ENCODE measurements around the gene TRIO.

Gene TRIO

DNA sequence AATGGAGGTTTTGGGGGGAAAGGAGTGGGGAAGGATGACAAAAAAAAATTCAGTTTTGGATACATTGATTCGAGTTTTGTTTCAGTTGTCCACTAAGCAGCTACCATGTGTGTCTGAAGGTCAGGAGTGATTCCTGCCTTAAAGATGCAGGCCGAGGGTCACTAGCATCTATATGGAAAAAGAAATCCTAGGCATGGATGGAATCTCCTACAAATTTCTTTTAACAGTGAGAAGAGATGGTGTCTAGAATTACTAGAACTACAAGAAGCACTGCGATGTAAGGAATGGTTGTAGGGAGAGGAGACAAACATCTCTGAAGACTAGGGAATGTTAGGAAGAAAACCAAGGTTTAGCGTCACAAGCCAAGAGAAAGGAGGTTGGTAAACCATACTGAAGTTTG, 19.6 kb upstream of the TRIO start:
- DNase-seq (ENCODE audit: low read depth): no peak

DNA sequence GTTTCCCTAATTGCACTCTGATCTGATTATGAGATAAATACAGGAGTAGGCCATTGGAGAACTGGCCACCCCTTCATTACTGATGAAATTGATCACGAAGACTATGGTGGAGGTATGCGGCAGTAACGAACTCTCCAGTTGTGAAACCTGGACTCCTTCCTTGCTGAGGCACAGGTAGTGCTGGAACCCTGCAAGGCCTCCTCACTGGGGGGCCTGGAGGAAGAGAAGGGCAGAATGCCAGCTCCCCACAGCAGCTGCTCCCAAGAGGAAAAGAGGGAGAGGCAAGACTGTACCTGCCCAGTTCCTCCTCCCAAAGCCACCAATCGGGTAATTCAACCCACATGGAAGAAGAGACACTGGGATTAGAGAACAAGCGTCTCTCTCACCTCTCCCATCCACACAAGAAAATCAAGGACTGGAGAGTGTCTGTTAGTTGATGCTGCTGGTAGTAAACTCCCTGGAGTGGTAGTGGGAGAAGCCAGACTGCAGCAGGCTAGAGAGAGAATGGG, 19.1 kb upstream of the TRIO start:
- DNase-seq (ENCODE audit: low read depth): no peak

DNA sequence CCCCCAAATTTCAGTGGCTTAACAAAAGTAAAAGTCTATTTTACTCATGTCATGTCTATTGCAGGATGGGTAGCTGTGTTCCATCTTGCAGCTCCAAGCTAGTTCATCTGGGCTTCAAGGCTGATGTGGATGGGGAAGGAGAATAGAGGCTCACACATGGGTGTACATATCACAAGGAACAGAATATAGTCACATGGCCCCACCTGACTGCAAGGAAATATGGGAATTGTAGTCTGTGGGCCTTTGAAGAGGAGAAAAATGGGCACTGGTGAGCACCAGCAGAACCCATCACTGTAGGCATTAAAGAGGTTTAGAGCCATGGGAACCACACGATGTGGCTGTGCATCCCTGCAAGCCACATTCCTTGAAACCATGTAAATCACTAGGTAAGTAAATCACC, 17.9 kb upstream of the TRIO start:
- no peak for DNase-seq (ENCODE audit: low read depth)

DNA sequence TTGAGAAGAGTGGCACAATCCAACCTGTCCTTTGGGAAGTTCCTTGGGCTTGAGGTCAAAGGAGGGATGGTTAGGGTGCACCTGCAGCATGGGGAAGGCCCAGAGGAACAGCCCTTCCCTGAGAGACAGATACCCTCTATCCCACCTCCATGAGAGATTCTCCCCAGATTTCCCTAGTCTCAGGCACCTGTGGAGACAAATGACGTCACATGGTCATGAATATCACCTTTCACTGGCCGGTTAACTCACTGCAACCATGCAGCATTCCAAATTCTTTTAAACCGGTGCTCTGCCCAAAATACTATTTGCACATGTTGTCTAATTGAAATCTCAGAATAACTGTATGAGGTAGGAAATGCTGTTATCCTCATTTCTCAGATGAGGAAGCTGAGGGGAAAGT, 15.6 kb upstream of the TRIO start:
- DNase-seq (ENCODE audit: low read depth): no peak

DNA sequence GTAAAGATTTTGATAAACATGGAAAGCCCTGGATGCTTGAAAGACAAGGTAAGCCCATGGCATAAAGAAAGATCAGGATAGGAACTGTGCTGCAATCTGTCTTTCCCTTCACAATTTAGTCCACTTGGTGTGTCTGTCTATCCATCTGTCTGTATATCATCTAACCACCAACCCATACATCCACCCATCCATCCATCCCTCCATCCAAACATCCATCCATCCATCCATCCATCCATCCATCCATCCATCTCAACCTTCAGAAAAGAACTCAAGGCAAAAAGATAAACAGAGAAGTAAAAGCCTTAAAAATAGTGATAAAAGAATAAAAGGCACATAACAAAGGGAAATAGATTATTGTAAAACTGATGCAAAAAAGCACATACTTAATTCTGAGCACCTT, 15.1 kb upstream of the TRIO start:
- no peak for DNase-seq (ENCODE audit: low read depth)

DNA sequence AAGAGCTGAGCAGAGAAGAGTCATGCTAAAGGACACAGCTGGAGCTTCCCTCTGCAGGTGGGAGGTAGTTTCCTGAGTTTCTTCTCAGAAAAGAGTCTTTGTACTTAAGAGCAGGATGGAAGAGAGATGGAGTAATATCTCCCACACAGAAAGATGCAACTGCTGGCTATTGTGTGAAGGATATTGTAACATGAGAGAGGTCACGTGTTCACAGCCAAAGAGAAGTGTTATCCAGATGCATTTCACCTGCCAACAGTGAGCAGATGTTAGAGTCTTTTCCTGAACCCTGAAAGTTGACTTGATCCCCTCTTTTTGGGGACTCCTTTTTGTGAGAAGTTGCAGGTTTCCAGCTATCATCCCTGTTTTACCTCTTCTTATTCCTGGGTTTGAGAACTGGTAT, 14.0 kb upstream of the TRIO start:
- no peak for DNase-seq (ENCODE audit: low read depth)

DNA sequence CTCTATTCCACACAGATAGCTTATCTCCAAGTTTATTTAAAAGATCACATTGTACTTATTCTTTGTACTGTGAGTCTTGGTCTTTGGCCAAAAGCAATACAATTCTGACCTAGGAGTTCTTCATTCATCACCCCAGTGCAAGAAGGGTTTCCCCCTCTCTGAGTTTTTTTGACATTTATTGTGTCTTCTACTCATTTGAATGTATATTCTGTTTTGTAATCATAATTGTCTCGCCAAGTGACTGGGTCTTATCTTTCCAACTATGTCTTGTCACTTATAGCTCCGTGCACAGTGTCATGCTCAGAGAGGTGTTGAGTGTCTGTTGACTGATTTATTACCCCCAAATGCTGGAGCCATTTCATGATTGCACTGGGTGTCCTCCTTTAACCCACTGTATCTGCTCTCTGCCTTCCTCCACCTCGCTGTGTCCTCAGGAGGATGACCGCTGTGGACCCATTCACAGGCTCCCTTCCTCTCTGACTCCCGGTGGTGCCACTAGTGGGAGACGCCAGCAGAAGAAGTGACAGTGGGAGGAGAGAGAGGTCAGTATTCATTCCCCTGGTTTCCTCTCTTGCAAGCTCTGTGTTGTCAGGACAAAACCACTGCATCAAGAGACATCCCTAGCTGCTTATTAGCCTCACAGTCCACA, 11.2 kb upstream of the TRIO start:
- no peak for DNase-seq (ENCODE audit: low read depth)

DNA sequence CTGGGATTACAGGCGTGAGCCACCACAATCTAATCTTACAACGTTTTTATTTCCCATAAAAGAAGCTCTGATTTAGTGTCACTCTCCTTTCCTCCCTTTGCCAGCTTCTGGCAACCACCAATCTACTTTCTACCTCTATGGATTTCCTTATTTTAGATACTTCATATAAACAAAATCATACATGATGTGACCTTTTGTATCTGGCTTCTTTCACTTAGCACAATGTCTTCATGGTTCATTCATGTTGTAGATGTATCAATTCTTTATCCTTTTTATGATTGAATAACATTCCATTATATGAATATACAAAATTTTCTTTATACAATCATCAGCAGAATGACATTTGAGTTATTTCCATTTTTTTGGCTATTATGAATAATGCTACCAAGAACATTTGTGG, 9.7 kb upstream of the TRIO start:
- no peak for DNase-seq (ENCODE audit: low read depth)

DNA sequence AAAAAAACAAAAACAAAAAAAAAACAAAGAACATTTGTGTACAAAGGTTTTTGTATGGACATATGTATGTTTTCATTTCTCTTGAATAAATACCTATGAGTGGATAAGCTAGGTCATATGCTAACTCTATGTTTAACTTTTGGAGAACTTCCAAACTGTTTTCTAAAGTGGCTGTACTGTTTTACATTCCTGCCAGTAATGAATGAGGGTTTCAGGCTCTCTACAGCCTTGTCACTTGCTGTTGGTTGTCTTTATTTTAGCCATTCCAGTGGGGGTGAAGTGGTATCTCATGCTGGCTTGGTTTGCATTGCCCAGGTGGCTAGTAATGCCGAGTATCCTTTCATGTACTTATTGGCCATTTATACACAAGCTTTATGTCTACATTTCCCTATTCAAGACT, 9.1 kb upstream of the TRIO start:
- DNase-seq (ENCODE audit: low read depth): no peak

DNA sequence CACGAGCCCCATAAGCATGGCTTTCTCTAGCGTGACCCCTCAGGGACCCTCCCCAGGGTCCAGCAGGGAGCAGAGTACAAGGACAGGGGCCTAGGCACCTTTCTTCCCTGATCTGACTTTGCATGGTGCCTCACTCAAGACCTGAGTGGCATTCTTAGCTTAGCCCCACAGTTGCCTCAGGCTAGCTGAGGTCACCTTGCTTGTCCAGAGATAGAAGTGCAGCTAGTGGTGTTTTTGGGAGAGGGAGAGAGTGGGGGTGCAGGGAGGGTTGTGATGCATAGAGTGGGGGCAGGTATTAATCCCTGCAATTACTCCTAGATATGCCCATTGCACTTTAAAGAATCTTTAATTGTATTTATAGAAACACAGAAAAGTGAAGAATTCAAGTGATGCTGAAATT, 8.4 kb upstream of the TRIO start:
- no peak for DNase-seq (ENCODE audit: low read depth)

DNA sequence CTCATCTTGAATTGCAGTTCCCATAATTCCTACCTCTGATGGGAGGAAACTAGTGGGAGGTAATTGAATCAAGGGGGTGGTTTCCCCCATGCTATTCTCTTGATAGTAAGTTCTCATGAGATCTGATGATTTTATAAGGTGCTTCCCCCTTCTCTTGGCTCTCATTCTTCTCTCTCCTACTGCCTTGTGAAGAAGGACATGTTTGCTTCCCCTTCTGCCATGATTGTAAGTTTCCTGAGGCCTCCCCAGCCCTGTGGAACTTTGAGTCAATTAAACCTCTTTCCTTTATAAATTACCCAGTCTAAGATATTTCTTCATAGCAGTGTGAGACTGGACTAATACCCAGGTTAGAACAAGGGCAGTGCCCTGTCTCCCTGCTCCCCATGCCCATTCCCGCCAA, 7.5 kb upstream of the TRIO start:
- DNase-seq (ENCODE audit: low read depth): no peak

DNA sequence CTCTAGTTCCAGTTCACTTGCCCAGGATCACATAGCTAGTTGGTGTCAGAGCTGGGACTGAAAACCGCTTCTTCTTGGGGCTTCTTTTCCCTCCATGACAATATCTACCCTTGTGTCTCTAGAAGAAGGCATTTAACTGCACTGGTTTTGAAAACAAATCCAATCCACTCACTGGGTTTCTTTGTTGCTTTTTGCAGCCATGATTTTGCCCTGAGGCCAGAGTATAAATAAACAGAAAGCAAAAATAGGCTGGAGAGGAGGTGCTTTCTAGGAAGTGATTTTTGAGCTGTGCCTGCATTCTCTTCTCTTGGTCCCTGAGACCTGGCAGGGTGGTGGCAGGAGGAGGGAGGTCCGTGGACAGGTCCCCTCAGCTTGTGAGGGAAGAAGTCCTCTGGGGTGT, 6.9 kb upstream of the TRIO start:
- DNase-seq (ENCODE audit: low read depth): no peak

DNA sequence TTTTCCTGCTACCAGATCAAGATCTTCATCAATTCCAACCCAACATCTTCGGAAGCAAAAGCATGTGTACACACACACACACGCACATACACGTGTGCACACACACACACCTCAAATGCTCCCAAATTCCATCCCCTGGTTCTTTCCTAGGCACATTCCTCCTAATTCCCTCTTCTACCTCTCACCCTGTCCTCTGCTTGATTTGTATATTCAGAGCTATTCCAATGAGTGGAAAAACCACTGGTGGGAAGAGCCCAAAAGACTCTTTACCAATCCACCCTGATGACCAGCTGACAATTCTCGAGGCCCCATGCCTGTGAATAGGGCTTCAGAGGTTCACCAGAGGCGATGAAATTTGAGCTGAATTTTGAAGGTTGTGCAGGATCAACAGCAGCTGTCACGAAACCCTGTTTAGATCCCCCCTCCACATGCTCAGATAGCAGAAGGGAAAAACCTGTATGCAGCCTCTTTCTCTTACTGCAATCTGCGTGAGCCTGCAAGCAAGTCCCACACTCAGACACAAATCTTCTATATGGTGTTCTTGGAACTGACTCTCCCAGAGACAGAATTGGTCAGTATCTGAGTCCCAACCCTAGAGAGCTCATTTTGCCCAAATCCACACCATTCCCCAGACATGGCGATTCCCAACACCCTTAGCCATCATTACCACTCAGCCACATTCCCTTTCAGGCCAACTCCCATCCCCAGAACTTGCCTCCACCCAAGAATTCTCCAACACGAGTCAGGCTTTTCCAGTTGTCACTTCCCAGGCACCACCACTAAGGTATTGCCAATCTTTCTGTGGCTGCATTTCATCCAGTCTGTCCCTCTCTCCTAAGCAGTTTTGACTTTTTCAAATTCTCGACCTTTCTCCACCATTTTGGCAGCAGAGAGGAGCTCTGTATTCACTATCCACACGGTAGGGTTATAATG, 4.3 kb upstream of the TRIO start:
- DNase-seq (ENCODE audit: low read depth): no peak

DNA sequence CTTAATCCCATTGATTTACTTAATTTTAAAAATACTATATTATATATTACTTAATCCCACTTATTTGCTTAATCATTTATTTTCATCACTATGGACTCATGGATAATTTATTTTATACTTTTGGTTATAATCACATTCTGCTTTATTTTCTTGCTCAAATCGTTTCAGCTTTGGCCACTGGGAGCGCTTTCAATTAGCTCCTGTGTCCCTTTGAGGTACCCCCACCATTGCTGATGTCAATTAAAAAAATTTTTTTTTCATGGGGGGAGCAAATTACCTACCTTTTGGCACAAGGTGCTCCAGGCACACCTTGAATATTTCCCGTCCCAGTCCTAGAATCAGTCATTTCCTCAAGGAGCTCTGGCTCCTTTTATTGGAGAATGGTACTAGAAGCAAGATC, 1.4 kb upstream of the TRIO start:
- DNase-seq (ENCODE audit: low read depth): no peak

DNA sequence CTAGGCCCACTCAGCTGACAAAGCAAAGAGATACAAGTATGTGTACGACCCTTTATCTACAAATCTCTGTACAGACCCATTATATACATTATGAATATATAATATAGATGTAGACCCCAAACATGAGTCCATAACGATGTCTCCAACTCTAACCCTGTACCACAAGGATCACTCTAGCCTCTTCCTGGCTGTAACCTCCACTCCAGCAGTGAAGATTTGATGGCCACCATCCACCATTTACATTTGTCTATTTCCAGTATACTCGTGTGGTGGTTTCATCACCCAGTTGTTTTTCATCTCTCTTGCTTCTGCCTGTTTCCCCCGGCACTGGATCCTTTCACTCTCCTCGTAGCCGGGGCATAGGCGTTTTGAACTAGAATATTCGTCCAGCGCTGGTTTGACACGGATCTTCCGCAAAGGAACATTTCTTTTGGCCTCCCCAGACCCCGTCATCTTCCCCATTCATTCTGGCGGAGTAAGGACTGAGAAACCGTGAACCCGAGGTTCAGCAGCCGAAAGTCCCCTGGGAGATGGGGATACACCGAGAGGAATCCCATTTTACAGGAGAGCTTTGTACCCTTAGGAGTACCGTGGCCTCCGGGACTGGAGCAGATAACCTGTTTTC, 828 bp upstream of the TRIO start:
- no peak for DNase-seq (ENCODE audit: low read depth)

DNA sequence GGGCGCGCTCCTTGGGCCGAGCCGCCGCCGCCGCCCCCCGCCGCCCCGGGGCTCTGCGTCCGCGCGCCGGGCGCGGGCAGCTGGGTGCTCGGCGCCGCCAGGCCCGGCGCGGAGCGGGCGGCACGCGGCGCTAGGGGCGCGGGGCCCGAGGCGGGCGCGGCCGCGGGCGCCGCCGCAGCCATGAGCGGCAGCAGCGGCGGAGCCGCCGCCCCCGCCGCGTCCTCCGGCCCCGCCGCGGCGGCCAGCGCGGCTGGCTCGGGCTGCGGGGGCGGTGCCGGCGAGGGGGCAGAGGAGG, 351 bp downstream of the TRIO start:
- no peak for DNase-seq (ENCODE audit: low read depth)

DNA sequence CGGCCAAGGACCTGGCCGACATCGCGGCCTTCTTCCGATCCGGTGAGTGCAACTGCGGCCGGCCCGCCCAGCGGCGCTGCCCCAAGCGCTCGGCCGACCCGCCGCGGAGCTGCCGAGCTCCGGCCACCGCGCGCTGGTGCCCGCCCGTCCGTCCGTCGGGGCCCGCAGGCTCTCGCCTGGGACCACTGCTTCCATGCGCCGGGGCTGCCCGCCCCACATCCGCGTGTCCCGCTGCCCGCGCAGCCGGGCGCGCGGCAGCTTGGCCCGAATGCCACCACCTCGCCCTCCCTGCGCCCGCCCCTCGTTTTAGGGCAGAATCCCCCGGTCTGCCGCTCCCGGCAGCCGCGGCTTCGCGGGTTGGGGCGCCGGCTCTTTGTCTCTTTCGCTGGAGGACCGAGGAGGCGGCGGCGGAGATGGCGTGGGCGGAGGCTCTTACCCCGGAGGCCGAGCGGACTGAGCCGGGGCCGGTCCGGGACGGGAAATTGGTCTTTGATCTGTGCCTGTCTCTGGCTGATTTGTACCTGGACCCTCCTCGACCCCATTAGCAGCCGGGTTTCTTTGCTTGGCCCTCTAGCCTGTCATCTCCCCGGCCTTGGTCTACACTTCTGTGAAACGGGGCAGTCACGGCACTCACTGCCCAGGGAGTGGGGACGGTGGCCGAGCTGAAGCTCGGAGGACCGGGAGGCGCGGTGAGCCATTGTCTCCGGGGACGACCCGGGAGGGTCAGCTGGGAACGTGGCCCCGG, 871 bp downstream of the TRIO start:
- peak; percentile 22 for DNase-seq (ENCODE audit: low read depth)

DNA sequence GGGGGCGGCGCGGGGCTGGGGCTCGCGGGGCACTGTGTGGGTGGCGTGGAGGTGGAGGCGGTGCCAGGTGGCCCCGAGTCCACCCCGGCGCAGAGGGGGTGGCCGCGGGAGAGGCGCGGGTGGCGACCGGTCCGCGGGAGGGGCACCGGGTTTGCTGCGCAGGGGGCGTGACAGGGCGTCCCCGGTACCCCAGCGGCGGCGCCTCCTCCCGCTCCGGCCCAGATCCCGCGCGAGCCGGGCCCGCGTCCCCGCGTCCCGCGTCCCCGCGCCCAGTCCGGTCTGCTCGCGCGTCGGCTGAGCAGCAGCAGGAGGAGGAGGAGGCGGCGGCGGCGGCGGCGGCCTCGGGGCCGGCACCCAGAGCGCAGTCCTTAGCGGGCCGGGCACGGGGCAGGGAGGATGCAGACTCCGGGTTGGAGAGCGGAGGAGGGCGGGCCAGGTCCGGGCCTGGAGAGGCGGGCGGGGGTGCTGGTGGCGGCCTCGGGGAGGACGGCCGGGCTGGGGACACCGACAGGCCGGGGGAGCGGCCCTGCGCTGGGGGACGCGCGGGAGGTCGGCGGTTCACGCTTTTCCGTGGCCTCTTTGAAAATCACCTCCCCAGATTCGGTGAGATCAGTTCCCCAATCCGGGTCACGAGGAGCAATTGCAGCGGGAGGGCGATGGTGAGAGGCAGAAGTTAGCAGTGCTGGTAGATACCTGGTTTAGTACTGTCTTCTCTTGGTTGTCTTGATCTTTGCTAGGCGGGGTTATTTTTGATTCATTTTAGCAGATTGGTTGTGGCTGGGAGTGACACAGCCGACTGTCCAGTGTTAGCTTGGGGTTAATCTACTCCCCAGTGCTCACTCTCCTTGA, 1.7 kb downstream of the TRIO start:
- peak; percentile 21 for DNase-seq (ENCODE audit: low read depth)

DNA sequence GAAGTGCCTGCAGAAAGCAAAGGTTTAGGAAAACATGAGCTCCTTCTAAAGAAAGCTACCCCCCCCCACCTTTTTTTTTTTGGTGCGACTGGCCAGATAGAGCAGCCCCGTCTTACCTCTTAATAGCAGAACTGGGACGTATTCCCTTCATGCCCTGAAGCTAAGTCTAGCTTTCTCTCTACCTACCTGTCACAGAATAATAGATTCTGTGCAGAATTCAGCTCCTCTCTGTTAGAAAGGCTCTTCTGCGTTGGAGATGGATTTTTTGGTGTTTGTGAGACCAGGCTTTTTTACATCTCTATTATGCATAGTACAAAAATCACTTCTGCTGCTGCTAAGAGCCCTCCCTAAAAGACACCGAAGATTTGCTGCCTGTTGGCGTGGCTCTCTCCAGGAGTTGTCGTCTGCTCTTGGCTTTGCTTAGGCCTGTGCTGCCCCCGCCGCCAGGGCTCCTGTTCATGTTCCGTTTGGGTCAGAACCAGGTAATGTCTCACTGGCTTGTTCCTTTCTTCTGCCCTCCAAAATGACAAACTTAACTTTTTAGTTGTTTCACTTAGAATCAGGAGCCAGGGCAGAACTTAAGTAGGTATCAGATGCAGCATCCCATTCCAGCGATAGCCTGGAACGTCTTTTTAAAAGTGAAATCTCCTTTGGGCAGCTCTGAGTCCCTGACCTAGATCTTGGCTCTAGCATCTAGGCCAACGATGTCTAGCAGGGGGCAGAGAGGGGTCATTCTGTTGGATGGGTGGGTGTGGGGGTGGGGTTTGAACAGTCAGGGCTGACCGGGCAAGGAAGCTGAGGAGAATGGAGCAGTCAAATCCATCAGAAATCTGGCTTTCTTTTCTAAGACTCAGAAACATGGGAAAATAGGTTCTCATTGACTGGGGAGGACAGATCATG, 2.5 kb downstream of the TRIO start:
- no peak for DNase-seq (ENCODE audit: low read depth)

DNA sequence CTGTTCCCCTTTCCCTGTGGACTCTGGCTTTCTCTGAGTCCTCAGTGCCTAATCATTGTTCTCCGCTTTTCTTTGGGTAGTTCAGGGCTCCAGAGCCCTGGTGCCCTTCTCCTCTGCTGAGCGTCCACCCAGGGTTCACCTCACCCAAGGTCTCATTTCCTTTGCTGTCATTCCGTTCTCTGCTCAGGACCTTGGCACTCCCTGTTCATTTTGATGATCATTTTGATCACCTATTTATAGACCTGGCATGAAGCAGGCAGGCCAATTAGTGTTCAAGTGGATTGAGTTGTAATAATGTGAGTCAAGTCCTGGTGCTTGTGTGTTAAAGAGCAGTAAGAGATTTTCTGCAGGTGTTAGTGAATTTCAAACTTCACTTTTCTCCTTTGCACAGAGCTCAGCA, 3.6 kb downstream of the TRIO start:
- DNase-seq (ENCODE audit: low read depth): no peak

DNA sequence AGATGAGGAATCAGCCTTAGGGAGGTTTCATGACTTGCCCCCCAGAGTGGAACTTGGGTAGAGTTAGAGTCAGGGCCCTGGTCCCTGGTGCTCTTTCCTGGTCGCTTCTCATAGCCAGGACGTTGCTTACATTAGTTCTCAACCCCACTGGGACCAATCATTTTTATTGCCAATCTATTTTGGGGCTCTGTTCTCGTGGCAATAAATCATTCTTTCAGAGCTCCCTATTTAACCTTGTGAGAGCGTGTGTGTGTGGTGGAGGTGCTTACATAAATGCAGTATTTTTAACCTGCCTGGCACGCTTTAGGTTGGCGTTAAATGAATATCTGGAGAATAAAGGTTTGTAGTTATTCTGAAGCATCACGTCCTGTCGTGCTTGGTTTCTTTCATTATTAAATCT, 4.1 kb downstream of the TRIO start:
- DNase-seq (ENCODE audit: low read depth): no peak

All from stimulated activated CD8-positive, alpha-beta memory T cell treated with anti-CD3 and anti-CD28 coated beads, Interleukin-4, amount 100 ng/mL, for 24 hours (primary cell).